GM21528 (cell line): ENCODE measurements around the gene MLN.
"Not testable (repeated sequence)": the region's sequence is repeated elsewhere in the genome, so short reads cannot be mapped to it uniquely, and the experiment has no call there.

ENCODE experiments used
- ATAC-seq: cut with Tn5 transposase; IDR thresholded peaks from one replicate; pipeline ENCODE4 v1.9.1; 2021; ENCODE audit warnings: mild to moderate bottlenecking, moderate library complexity; ENCODE audit not compliant: unreplicated experiment, low FRiP score

MLN gene

DNA sequence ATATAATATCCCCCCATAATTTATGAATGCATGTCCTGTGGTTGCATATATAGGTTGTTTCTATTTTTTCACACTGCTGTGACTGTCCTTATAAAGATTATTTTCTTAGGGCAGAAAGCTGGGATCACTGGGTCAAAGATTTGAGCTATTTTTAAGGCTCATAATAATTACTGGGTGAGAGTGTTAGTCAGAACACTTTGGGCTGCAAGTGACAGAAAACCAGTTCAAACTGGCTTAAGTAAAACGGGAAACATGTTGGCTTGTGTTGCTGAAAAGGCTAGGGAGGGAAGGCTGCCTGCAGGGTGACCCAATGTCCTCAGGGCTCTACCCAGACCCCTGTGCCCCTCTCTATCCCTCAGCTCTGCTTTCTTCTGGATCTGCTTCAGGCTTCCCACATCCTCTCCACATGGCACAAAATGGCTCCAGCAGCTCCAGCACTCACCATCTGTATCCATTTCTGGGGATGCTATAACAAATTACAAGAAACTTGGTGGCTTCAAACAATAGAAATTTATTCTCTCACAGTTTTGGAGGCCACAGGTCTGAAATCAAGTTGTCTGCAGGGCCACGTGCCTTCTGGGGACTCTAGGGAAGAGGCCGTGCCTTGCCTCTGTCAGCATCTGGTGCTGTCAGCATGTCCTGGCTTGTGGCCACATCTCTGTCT is 33.1 kb upstream of the MLN start:
- no peak for ATAC-seq

DNA sequence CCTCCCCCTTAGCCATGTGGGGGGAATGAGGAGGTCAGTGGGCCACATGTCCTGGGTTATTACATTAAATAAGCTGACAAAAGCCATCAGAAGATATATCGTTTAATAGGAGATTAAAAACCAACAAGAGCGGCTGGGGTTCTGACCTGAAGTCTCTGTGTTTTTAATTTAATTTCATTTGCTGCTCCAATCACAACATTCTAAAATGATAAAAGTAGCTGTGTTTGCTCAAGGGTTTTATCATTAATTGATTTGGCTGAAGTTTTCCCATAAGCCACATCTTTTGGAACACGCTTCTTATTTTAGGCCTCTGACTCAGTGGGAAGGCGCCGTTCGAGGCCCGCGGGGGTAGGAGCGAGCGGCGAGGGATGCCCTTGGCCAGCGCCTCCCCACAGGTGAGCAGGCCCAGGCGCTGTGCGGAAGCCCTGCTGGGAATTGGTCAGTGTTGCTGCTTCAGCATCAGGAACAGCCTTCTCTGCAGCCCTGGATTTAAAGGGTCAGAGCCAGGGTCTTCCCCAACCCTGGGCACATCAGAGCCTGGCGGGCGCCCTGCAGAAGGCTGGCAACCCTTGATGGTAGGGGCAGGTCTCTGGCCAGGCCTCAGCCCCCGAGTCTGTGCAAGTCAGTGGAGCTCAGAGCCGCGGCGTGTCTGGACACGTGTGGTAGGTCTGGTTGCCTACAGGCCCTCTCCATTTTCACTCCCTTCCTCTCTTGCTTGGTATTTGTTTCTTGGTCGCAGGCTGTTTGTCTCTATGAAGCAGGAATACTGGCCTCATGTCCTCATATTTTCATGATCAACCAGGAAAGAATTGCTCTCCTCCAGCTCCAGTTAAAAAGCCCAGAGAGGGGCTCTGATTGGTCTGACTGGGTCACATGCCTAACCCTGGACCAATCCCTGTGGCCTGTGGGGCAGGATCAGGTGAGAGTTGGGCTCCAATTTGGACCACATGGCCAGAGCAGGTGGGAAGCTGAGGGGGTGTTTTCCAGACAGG is 30.9 kb upstream of the MLN start:
- no peak for ATAC-seq

DNA sequence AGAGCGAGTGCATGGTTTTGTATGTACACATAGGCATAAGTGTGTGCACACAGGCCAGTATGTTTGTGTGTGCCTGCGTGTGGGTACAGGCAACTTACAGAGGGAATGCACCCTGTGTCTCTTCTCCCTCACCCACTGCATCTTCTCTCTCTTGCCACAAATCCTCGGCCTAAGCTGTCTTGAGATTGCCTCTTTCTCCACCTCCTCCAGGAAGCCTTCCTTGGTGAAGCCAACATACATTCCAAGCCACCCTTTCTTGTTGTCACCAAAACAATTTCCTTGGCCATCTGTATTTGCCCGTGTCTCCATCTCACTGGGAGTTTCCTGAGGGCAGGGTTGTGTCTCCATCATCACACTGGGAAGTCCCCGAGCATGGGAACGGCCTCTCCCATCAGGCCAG is 29.8 kb upstream of the MLN start:
- no peak for ATAC-seq

DNA sequence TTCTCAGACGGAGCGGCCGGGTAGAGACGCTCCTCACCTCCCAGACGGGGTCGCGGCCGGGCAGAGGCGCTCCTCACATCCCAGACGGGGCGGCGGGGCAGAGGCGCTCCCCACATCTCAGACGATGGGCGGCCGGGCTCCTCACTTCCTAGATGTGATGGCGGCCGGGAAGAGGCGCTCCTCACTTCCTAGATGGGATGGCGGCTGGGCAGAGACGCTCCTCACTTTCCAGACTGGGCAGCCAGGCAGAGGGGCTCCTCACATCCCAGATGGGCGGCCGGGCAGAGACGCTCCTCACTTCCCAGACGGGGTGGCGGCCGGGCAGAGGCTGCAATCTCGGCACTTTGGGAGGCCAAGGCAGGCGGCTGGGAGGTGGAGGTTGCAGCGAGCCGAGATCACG is 29.0 kb upstream of the MLN start:
- not testable (repeated sequence) for ATAC-seq

DNA sequence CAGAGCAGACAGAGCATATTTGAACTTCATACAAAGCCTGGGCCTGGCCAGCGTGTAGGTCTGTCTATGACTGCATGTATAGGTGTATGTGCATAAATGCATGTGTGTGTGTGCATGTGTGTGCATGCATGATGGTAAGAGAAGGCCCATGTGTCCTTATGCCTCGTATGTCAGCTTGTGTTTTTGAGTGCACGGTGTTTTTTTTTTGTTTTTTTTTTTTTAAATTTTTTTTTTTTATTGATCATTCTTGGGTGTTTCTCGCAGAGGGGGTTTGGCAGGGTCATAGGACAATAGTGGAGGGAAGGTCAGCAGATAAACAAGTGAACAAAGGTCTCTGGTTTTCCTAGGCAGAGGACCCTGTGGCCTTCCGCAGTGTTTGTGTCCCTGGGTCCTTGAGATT is 27.9 kb upstream of the MLN start:
- ATAC-seq, result not testable (repeated sequence)

DNA sequence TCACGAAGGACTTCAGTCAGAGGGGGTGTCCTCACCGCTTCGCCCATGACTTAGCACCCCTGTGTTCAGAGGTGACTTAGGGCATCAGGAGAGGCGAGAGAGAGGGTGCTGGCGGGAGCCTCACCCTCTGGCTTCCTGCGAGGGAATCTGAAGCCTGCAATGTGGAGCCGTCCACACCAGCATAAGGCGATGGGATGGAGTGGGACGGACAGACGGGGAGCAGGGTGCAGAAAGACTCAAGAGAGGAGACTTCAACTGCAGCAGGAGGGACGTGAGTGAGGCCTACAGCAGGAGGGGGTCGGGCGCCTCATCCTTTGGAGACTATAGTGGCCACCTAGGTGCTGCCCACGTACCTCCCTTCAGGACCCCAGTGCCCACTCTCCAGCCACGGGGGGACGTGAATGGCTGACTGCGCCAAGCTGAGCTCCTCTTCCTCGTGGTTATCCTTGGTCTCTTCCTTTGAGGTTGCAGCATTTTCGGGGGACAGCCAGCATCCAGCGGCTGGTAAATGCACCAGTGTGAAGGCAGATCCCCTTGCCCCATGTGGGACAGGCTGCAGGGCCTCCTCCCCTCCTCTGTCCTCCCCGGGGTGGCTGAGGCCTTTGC is 26.9 kb upstream of the MLN start:
- no peak for ATAC-seq

DNA sequence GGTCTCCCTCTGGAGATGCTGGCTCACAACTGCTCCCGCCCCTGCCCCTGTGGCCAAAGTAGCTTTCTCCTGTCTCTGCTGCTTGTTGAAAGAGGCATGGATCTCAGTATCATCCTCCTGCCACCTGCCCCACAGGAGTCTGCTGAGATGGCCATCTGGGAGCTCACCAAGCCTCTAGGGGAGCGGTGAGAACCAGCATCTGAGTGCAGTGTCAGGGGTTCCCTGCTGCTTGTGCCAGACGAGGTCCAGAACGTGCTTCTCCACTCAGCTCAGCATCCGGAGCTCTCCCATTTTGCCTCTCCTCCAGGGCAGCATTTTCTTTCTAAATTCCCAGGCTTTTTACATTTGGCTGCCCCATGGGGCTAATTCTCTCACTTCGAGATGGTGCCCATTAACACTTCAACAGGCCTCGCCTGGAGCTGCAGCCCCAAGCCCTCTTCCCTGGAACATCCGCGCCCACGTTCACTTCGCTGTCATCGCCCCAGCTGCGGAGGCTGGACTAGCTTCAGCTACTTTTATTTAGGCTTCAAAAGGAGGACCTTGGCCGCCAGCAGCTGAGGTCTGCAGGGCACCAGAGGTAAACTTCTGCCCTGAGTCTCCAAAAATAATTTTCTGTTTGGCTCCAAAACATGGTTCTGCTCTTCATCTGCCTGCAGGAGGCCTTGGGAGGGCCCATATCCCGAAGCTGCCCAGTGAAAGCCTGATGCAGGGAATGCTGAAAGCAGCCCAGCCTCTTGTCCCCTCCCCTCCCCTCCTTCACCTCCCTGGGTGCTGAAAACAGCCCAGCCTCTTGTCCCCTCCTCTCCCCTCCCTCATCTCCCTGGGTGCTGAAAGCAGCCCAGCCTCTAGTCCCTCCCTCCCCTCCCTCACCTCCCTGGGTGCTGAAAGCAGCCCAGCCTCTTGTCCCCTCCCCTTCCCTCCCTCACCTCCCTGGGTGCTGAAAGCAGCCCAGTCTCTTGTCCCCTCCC is 25.2 kb upstream of the MLN start:
- no peak for ATAC-seq

DNA sequence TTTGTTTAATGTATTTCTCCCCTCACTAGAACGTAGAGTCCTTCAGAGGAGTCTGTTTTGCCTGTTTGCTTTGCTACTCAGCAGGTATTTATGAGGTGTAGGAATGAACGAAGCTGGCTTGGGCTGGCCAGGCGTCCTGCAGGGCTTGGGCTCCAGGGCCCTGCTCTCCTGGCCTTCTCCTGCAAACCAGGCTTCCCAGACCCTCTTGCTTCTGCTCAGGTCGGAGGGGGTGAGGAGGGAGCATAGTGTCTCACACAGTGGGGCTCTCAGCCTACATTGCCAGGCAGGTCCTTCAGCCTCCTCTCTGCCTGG is 24.6 kb upstream of the MLN start:
- ATAC-seq, result no peak

DNA sequence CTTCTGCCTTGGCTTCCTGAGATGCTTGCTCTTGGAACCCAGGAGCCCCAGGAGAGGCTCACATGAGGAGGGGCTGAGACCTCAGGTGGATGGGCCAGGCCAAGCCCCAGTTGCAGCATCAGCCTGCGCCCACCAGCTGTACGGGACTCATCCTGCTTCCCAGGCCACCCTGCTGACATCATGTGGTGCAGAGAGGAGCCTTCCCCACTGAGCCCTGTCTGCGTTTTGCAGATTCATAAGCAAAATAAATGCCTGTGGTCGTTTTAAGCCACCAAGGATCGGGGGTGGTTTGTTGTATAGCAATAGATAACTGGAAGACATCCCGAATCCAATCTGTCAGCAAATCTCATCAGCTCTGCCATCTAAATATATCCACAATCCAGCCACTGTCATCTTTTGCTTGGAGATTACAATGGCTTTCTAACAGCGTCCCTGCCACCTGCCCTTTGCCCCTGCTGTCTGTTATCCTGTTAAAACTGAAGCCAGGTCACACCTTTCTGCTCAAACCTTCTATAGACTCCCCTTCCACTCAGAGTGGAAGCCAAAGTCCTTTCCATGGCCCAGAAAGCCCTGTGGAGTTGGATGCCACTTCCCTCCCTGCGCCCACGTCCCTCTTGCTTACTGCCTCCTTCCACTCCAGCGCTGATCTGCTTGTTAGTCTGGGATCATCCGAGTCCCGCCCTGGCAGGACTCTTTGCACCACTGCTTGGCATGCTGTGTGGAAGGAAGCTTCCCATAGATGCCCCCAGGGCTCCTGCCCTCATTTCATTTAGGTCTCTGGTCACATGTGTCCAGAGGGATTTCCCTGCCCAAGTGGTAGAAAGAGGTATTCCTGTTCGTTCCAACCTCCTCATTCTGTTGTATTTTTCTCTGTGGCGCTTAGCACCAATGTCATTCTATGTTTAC is 24.0 kb upstream of the MLN start:
- no peak for ATAC-seq

DNA sequence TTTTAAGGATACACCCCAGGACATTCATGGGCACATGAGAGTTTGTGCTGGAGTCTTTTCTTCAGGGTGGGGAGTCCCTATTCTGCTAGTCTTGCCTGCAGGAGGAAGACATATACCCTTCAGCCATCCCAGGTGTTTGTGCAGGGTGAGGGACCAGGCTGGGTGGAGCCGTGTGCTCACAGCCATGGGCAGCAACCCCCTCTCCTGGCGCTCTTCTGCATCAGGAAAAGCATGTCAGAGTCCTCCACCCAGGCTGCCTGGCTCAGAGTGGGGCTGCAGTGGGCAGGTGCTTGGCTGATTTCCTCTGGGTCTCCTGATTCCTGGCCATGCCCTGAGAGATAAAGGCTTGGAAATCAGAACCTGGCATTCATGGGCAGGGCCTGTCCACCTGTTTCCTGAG is 22.7 kb upstream of the MLN start:
- no peak for ATAC-seq

DNA sequence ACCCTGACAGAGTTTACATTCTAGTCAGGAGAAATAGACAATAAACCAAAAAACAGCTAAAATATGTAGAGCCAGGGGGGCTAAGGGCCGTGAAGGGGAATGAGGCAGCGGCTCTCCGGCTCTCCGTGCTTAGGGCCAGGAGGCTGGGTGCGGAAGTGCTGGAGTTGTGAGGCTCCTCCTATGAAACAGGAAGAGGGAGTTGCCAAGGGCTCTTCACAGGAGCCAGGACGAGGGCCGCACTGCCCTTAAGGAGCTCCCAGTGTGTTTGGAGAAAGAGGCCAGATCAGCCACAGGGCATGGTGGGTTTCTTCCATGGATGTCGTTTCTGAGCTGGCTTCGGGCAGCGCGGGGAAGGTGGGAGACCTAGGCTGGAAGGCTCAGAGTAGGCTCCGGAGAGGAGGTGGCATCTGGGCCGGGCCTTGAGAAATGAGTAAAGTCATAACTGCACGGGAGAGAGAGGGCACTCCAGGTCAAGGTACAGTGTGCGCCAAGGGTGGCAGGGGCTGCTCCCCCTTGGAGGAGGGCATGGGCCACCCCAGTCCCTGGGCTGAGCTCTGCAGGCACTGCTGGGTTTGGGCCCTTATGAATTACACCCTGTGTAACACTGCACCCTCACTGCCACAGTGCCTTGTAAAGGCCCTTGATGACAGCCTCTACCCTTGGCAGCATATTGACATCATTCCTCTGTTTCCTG is 20.8 kb upstream of the MLN start:
- no peak for ATAC-seq

DNA sequence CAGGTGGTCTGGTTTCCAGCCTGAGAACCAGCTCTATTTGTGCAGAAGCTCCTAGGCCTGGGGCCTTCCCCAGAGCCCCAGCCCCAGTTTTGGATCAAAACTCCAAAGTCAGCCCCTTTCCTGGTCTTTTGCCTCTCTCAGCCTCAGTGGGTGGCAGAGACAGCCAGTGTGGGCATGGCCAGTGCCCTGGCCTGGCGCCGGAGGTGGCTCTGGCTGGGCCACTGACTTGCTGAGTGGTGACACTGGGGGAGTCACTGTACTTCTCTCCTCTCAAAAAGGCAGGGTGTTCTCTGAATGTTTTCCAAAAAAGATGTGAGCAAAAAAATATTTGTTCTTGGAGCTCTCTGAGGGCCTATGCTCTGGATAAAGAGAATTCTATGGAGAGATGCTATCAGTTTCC is 20.0 kb upstream of the MLN start:
- ATAC-seq, result no peak

DNA sequence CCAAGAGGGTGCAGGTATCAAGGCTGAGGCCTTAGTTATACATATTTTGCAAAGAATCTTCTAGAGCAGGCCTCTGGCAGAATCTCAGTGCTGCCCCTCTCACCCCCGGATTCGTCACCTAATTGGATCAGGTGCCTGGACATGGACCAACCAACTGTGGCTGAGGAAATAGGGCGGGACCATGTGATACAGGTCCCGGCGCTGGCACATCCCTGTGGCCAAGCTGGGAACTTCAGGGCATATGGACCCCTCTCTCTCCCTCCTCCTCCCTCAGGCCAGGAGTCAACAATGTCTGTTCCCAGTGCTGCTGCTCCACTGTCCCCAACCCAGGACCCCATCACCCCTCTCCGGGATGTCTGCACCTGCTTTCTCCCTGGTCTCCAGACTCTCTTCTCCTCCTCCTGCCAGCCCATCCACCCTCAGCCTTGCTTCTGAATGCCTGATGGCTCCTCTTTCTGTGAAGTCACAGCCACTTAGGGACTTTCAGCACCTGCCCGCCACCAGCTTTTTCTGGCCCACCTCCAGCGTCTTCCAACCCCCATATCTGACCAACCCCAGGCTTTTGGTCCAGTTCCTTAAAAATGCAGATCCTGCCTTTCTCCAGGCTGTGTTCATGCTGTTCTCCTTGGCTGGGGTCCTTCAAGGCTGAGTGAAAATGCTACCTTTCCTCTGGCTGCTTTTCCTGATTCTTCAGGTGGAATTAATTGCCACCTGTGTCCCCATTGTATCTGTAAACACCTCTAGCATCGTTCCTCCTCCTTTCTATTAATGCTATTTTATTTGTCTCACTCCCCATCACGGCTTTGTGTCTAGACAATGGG is 19.0 kb upstream of the MLN start:
- ATAC-seq, result no peak

DNA sequence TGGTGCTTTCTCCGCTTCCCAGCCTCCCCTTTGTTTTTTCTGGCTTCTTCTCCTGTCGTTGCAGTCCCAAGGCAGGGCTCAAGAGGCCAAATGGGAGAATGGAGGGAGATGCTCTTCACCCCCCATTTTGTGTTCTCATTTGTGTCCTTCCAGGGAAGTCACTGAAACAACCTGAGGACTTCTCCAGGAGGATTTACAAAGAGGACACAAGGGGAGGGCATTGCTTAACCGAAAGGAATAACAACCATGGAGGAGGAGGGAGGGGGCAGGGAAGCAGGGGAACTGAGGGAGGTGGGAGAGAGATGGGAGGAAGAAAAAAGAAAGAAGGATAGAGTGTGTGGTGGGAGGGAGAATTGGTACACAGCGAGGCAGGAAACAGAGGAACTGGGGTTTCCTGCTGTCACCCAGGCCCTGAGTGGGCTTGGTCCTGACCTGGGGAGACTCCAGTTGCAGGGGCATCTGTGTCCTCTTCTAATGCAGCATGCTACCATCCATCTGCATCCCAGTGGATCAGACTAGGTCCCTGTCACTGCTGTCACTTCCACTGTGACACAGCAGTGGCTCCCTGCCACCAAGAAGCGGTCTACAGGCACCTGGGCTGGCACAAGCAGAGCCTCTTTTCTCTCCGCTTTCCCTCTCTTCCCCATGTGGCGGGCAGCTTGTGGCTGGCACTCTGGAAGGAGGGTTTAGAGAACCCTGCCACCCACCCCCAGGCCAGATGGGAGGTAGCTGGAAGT is 17.1 kb upstream of the MLN start:
- no peak for ATAC-seq

DNA sequence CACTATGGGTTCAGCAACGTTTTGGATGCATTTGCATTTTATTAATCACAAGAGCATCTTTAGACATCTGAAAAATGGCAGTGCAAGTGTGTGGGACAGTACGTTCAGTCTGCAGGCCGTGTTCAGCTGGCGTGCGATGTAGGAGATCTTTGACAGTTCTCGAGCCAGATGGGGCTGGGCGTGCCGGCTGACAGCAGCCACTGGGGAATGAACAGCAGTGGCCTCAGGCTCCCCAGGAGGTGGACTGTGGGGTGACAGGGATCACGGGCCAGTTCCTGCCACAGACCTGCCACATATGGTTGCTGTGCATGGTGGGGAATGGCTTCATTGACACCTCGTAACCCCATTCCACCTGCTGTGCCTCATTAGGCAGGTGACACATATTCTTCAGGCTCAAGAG is 16.4 kb upstream of the MLN start:
- ATAC-seq, result no peak

DNA sequence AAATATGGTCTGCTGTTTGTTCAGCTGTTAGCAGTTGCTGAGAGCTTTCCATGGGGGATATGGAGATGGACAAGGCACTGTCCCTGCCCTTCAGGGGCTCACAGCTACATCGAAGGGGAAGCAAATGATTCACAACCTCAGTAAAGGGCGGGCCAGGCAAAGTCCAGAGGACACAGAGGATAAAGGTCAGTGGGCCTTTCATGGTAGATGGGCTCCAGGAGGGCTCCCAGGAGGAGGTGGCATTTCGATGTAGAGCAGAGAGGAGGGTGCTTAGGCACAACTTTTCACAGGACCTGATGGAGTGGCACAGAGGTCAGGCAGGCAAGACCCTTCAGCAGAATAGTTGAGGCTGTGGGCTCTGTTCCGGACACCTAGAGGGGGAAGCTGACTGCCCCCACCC is 15.2 kb upstream of the MLN start:
- ATAC-seq, result no peak

DNA sequence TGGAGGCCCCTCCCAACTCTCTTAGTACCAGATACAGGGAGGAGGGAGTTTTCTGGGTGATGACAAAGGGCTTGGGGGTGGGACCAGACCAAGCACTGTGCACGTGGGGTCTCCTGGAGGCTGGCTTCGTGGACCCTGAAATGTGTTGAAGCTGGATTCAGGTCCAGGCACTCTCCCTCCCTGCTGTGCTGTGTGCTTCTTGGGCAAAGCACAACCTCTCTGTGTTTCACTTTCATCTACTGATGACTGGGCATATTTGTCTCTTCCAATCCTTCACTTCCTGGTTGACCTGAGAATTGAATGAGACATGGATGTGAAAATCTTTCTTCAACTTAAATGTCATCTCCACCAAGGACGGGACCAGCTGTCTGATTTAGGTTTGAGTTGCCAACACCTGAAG is 14.5 kb upstream of the MLN start:
- no peak for ATAC-seq
